Ovary (tissue), 9 donors: ENCODE results near the gene ELAVL2. TPM values are rescaled to one million over a fixed set of nuclear protein-coding genes. Genes with fewer than 3 reads are reported as not detected.

Experiments used
- DNase-seq, 5 donors: peaks; one replicate each; pipeline ENCODE4 v3.0.0-alpha.2; 2019 to 2020
- H3K27ac ChIP-seq, 2 donors: fragments of 200-600 bp; one replicate each; pipeline versions ENCODE4 v1.5.1 to v1.8.0; 2019 to 2022
- H3K27me3 ChIP-seq: fragments of 200-600 bp; one replicate; pipeline ENCODE4 v1.8.0; 2022
- H3K36me3 ChIP-seq: fragments of 200-600 bp; sonication (generic); one replicate; pipeline ENCODE4 v1.5.1; 2019
- H3K4me1 ChIP-seq: one replicate; pipeline ENCODE4 v1.8.1; 2013; ENCODE audit warnings: mild to moderate bottlenecking, moderate library complexity; ENCODE audit not compliant: insufficient read depth
- H3K4me3 ChIP-seq: fragments of 200-600 bp; sonication (generic); one replicate; pipeline ENCODE4 v1.5.1; 2017
- H3K9me3 ChIP-seq, 2 donors: fragments of 200-600 bp in 1 of 2; sonication (generic) in 1 of 2; one replicate each; pipeline versions ENCODE4 v1.5.1 to v1.8.1; 2013 to 2019; ENCODE audit warnings: mild to moderate bottlenecking in 1 of 2, moderate library complexity in 1 of 2
- EP300 ChIP-seq: sonication (generic); formaldehyde crosslinking; IDR thresholded peaks from one replicate; pipeline ENCODE4 v1.6.1; 2017; ENCODE audit warnings: antibody characterized with exemption
- POLR2A ChIP-seq: fragments of 450-650 bp; IDR thresholded peaks from one replicate; pipeline ENCODE4 v1.6.1; 2017; ENCODE audit warnings: antibody characterized with exemption, mild to moderate bottlenecking, moderate library complexity
- WGBS, 3 donors: extraction: QIAGEN DNeasy Blood & Tissue Kit in 1 of 3; methylation state at CpG; one replicate each; pipeline versions ENCODE4 v1.1.5 to v1.1.7; 2013 to 2017; 5-methylcytosine and 5-hydroxymethylcytosine counted together
- intact Hi-C, 4 donors: fragments of 100-400 bp; cut with DNase I; formaldehyde crosslinking; loops; one replicate each; pipeline versions ENCODE4 v1.11.0 to v1.15.1; 2022 to 2023
- polyA plus RNA-seq, 2 donors: library from polyadenylated mRNA; stranded (reverse); fragments of 200-250 nt in 1 of 2; fragments of 350-450 nt in 1 of 2; fragmentation: Illumina TruSeq in 1 of 2; extraction: RNeasy Lipid Tissue Mini Kit (QIAGEN cat#74804) in 1 of 2; gene quantifications; one replicate each; pipeline ENCODE4 v1.2.3, GENCODE V29; 2013 to 2014
- total RNA-seq, 7 donors: library from RNA; depleted of rRNA in 2 of 7; stranded (reverse); fragments of >200 nt in 2 of 7; fragmentation: NEBNext Ultra II Directional in 3 of 7; extraction: Animal tissue kit (Norgen Biotek cat#: 25700) in 3 of 7; gene quantifications; one replicate each; pipeline versions ENCODE4 v1.1.0 to v1.2.4, GENCODE V29; 2016 to 2023
- TF ChIP-seq, protein P1 (sequence below), 3 donors: fragments of 450-650 bp in 2 of 3; fragments of 200-600 bp in 1 of 3; IDR thresholded peaks; one replicate each; pipeline versions ENCODE4 v1.5.1 to v1.8.0; 2016 to 2022; ENCODE audit warnings: antibody characterized with exemption in 3 of 3, mild to moderate bottlenecking in 1 of 3
- donor health status: DM: no; HTN: no; CAD: no; lungs with moderate emphysema.
- donor health status: DM: no; HTN: no; CAD: no.
- donor health status: Bipolar disorder and iron deficiency.
- donor health status: DM: yes; HTN: yes; CAD: no.
- donor health status: DM: no; HTN: no; CAD: no.
- donor health status: DM: yes; HTN: yes; CAD: no.

ELAVL2 gene
- total and polyA plus RNA-seq, 9 donors: 0.36 to 1.7 (median 0.97) TPM

DNA sequence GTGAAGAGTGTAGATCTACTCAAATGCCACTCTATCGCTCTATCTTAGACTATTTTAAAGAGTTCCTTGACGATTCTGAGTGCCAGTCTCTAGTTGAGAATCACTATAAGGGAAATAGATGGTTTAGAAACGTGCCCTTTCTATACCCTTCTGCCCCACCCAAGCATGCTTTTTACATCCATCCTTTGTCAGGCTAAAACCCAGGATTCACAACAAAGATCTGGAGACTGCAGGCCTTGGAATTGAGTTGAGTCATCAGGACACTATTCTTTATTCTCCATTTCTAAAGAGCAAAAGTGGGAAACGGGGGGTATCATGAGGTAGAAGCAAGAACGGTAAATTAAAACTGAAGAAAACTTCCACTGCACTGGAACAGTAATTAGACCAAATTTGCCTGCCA lies 48.7 kb downstream of the ELAVL2 start:
- Histone ChIP-seq H3K4me1 (peaks cover 2% of the 10 kb centered on the region), H3K27ac (no peak overlapping the region), H3K9me3 (no peaks in the 10 kb centered on the region), H3K27me3 (no peaks in the 10 kb centered on the region), H3K4me3 (no peak overlapping the region), H3K36me3 (no peaks in the 10 kb centered on the region)
- TF ChIP-seq, protein P1, sequence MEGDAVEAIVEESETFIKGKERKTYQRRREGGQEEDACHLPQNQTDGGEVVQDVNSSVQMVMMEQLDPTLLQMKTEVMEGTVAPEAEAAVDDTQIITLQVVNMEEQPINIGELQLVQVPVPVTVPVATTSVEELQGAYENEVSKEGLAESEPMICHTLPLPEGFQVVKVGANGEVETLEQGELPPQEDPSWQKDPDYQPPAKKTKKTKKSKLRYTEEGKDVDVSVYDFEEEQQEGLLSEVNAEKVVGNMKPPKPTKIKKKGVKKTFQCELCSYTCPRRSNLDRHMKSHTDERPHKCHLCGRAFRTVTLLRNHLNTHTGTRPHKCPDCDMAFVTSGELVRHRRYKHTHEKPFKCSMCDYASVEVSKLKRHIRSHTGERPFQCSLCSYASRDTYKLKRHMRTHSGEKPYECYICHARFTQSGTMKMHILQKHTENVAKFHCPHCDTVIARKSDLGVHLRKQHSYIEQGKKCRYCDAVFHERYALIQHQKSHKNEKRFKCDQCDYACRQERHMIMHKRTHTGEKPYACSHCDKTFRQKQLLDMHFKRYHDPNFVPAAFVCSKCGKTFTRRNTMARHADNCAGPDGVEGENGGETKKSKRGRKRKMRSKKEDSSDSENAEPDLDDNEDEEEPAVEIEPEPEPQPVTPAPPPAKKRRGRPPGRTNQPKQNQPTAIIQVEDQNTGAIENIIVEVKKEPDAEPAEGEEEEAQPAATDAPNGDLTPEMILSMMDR (IDR thresholded peaks at IDR 0.05): no peak
- TF ChIP-seq EP300 (no peak), POLR2A (no peak)
- WGBS, 3 donors: 84 to 94% (median 93%) methylated on average over 5 of the region's 5 CpGs
- intact Hi-C loops: no loop called here
- no peak for DNase-seq

DNA sequence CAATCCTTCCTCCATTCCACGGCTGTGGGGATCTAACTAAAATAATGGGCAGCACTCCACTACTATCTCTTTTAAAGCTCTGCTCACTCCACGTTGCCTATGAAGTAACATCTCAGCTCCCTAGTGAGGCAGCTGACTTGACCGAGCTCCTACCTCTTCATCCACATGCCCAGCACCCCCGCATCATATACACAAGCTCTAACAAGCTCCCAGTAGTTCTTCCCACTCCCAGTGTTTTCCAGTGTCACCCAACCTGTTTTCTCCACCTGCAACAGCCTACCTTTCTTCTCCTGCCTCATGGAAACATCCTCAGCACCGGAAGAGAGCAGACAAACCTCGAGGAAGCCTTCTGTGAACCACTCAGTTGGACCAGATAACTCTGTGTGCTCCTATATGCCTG lies 50.5 kb downstream of the ELAVL2 start:
- TF ChIP-seq, protein P1 (IDR thresholded peaks at IDR 0.05): no peak
- Histone ChIP-seq H3K4me3 (no peak overlapping the region), H3K36me3 (no peaks in the 10 kb centered on the region), H3K9me3 (no peaks in the 10 kb centered on the region), H3K27ac (no peak overlapping the region), H3K4me1 (peaks cover 2% of the 10 kb centered on the region), H3K27me3 (no peaks in the 10 kb centered on the region)
- intact Hi-C loops: no loop called here
- 87 to 89% (median 87%) methylated on average over 6 of the region's 6 CpGs for WGBS, 3 donors
- DNase-seq: no peak

DNA sequence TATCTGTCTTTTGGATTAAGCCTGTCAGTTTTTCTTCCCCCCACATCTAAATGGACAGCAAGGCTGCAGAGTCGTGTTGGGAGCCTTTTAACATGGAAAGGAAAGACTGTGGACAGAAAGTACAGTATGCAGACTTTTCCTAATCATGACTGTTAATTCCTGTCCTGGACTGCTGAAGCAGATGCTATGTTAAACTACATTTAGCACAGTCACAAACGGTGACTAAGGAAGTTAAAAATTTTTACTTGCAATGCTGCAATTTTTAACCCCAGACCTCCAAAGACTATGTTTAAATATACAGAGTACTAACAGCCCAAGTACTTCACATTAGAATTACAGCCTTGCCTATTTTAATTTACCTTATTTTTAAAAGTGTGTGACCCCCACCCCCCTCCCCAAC lies 51.8 kb downstream of the ELAVL2 start:
- no peak for DNase-seq
- no peak for TF ChIP-seq EP300
- TF ChIP-seq POLR2A: no peak
- TF ChIP-seq, protein P1 (IDR thresholded peaks at IDR 0.05): no peak
- Histone ChIP-seq H3K4me1 (peaks cover 2% of the 10 kb centered on the region), H3K9me3 (no peaks in the 10 kb centered on the region), H3K36me3 (no peaks in the 10 kb centered on the region), H3K27ac (no peak overlapping the region), H3K4me3 (no peak overlapping the region), H3K27me3 (no peaks in the 10 kb centered on the region)
- WGBS, 3 donors: 31 to 34% (median 34%) methylated on average over 2 of the region's 2 CpGs
- intact Hi-C loops: no loop called here

DNA sequence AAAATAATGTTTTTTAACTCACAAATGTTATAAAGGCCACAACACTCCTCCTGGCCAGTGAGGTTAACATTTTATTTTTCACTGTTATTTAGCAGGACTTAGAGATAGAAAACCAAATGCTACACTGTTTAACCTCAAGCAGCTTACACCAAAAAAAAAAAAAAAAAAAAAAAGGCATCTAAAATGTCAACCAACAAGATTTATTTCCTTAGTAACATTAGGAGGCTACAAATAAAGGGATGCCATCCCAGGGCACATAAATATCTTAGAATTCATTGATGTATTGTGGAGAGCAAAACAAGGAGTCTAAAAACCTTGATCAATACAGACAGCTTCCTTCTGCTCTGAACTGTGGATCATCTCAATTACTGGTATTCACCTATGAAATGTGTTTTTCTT lies 53.7 kb downstream of the ELAVL2 start:
- intact Hi-C loops: no loop called here
- Histone ChIP-seq H3K27ac (no peak overlapping the region), H3K27me3 (no peaks in the 10 kb centered on the region), H3K36me3 (no peaks in the 10 kb centered on the region), H3K4me3 (no peak overlapping the region), H3K9me3 (no peaks in the 10 kb centered on the region), H3K4me1 (no peaks in the 10 kb centered on the region)
- TF ChIP-seq EP300: no peak
- TF ChIP-seq, protein P1 (IDR thresholded peaks at IDR 0.05): no peak
- TF ChIP-seq POLR2A: no peak
- DNase-seq: no peak
